ENCODE measurements around the gene TXN. TPM values are rescaled to one million over a fixed set of nuclear protein-coding genes. Genes with fewer than 3 reads are reported as not detected.

TXN gene
- 340 and 345 TPM in 2 replicates for polyA plus RNA-seq (2014; cell fraction: cytosol; rRNA removed)
- 256 and 340 TPM in 2 replicates for polyA plus RNA-seq (2014; cell fraction: nucleus; rRNA removed)

DNA sequence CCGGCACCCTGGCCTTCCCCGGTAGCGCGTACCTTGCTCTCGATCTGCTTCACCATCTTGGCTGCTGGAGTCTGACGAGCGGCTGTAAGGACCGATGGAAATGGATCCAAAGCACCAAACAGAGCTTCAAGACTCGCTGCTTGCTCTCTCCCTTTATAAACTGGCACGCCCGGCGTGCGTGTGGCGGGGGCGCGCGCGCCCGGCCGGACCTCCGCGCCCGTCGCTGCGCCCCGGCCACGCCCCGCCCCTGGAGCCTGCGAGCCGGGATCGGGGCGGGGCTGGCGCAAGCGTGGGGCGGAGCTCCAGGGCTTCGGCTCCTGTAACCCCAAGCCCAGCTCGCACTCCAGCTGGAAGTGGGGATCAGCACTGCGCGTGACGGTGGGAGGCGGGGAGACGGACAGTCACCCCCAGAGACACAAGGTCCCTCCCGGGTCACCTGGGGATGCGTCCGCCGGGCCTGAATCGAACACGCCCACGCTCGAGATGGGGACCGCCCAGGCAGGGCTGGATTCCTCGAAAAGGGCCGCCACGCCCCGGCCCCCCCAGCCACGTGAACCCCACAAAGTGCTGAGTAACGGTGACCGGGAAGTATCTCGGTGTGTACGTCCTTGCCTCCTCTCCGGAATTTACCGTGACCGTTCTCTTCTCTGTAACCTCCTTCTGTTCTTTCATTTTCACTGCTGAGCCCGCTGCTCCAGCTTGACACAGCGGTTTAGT lies at the start of gene TXN:
Gene TXN, minus strand, starts transcription at position 128 of the 717 bp plus-strand sequence. Its CDS starts 72 bp downstream, at position 56.
- DNase-seq (ENCODE audit: low spot score), result peak; percentile 85

DNA sequence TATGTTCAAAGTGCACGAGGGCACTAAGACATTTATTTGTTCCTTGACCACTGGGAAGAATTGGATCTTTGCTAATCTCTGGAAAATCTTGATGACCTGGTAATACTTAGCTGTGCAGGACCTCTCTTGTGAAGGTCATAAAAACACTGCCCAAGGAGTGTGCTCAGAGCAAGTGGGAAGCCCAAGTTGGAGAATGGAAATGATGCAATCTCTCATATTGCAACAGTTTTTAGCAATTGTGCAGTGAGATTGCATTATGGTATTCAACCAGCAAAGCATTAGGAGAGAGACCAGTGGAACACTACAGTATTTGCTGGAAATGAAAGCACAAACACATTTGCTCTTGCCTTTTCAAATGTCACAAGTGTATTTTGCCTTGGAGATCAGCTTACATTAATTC lies 46.8 kb upstream of the TXN start:
- DNase-seq (ENCODE audit: low spot score), result no peak

DNA sequence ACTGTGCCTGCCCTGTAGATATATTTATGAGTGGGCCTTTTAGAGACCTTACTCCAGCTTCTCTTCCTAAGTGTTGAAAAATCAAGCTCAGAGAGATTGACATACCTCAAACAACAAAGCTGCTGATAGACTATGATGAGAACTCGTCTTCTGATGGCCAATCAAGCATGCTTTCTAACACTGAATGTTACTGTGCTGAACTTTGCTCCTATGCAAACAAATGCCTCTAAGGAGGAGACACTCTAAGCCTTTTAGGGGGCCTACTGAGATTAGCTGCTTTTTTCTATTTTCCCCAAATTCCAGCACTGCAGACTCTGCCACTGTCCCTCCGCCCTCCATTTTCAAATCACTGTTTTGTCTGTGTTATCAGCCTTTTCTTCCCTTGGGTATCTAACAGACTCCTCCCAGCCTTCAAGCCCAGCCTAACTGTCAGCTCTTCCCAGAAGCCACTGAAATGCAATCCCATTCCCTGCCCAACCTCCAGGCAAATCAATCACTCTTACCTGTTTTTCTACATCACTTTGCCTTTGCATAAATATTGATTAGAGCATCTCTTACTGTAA lies 41.8 kb upstream of the TXN start:
- no peak for DNase-seq (ENCODE audit: low spot score)

DNA sequence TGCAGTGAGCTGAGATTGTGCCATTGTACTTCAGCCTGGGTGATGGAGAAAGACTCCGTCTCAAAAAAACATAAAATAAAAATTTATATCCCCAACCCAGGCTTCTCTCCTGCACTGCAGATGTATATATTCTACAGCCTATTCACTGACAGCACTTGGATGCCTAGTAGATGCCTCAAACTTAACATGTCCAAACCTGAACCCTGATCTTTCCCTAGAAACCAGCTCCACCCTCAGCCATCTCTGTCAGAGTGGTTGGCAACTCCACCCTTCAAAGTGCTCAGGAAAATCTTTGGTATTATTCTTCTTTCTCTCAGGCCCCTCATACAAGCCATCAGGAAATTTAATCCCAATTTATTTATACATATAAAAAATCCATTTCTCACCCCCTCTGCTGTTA lies 36.9 kb upstream of the TXN start:
- DNase-seq (ENCODE audit: low spot score), result no peak

DNA sequence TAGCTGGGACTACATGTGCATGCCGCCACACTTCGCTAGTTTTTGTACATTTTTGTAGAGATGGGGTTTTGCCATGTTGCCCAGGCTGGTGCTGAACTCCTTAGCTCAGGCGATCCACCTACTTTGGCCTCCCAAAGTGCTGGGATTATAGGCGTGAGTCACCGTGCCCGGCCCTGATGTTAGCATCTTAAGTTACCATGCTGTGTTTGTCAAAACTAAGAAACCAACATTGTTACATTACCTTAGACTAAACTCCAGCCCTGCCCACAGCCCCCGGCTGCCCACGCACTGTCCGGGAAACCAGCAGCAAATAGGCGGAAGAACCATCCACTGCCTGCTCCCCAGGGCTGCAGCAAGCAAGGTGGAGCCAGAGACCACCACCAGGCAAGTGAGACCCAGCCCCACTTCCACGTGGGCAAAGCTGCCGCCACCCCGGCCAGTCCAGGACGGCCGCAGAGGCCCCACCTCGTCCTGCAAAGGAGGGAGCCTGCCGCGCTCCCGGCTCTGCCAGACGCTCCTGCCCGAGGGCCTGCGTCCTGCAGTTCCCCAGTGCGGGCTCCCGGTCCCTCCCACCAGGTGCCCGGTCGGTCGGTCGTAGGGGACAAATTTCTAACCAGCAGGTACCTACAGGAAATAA lies 35.7 kb upstream of the TXN start:
- no peak for DNase-seq (ENCODE audit: low spot score)

DNA sequence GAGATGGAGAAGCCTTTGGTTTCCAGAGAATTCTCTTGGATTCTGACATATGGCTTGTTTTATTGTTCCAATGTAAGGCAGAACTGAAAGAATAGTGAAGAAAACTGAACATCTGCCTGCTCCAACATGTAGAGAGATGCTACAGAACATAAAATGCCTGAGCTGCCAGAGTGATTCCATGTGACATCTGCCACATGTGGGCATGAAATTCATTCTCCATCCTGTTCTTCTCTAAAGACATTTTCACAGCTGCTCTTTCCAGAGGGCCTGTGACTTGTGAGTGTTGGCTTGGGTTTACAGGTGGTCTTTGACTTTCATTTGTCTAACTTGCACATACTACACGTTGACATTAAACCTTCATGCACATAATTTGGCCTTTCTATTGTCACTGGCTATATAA lies 33.7 kb upstream of the TXN start:
- no peak for DNase-seq (ENCODE audit: low spot score)

DNA sequence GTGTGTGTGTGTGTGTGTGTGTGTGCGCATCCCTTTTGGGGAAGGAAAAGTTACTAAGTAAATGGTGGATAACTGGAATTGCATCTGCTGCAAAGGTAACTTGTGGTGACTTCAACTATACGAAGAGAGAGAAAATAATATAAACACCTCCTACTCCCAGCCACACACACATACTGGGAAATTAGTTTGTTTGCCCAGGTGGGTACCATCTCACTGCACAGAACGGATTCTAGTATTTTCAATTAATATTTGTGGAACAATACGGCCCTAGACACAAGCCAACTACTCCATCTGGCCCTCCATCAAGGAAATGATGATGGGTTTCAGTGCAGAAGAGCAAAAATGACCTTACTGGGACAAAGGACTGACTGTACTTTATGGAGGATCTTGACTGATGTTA lies 32.2 kb upstream of the TXN start:
- no peak for DNase-seq (ENCODE audit: low spot score)

DNA sequence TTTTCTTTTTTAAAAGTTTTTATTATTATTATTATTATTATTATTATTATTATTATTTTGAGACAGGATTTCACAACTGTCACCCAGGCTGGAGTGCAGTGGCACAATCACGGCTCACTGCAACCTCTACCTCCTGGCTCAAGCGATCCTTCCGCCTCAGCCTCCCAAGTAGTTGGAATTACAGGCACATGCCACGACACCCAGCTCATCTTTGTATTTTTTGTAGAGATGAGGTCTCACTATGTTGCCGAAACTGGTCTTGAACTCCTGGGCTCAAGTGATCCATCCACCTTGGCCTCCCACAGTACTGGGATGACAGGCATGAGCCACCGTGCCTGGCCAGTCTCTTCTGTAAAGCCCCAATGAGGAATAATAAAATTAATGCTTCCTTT lies 31.0 kb upstream of the TXN start:
- DNase-seq (ENCODE audit: low spot score), result no peak

DNA sequence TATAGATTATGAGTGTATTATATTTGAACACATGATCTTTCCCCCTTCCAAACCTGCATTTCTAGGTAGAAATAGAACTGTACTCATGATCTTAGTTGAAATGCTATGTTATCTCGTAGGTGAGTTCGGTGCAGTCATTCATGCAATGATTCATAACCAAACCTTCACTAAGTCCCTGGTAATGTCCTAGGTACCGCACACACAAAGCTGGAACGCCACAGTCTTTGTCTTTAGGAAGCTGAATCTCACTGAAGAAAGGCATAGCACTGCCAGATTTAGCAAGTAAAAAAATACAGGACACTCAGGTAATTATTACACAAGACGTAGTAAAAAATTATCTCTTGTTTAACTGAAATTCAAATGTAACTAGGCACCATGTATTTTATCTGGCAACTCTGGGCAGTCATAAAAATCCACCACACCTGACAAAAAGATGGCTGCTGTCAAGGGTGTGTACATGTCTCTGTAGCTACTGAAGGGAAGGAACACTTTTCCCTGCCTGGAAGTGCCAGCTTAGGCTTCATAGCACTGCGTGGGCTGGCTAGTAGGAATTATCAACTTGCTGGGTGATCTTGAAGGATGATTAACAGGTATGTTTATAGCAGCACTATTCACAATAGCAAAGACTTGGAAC lies 28.0 kb upstream of the TXN start:
- no peak for DNase-seq (ENCODE audit: low spot score)

DNA sequence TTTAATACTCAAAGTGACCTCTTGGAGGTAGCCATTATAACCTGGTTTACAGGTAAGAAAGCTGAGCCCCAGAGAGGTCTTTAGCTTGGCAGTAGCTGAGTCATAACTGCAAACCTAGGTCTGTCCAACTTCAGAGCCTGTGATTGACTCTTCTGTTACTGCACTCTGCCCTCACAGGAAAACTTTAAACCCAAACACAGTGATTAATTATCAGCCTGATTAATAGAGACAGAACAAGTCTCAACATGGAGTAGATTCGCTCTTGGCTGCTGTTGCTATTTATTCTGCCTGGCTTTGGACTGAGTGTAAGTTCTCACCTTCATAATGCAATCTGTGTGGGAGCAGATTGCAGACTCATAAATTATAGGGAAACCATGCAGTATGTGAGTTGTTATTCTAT lies 27.4 kb upstream of the TXN start:
- DNase-seq (ENCODE audit: low spot score), result no peak

DNA sequence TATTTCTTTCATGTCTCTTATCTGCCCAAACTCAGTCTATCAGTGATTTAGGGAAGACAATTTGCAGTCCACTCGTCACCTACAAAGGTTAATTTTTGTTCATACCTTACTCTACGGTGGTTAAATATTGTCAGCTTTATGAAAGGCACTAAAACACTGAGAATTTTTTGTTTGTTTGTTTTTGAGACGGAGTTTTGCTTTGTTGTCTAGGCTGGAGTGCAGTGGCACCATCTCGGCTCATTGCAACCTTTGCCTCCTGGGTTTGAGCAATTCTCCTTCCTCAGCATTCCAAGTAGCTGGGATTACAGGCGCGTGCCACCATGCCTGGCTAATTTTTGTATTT lies 26.4 kb upstream of the TXN start:
- DNase-seq (ENCODE audit: low spot score), result no peak

DNA sequence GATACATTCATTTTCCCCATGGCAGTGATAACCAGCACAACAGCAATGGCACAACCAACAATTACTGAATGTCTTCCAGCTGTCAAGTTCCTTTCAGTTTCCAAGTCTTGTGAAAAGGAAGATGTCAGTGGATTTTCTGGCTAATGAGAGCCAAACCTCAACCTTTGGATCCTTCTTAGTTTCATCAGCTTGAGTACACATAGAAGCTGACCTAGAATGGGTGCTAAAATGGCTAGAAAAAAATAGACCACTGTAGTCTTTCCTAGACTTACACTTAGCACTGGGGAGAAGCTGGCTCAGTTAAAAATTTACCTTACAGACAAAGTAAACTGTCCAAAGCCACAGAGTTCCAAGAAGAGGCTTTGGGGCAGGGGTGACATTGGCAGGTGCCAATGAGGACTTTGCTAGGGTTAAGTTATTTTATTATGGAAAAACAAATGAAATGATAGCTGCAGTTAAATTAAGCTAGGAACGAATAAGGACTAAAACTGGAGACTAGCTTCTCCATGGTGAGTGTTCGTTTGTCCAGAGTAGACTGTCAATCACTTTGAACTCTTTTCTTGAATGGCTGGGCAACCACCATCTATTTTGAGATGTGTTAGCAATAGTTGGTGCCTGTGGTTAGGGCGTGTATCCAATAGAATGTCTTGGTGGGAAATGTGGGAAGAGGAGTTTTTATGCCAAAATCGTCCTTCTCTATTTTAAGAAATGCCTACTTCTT lies 25.9 kb upstream of the TXN start:
- no peak for DNase-seq (ENCODE audit: low spot score)

DNA sequence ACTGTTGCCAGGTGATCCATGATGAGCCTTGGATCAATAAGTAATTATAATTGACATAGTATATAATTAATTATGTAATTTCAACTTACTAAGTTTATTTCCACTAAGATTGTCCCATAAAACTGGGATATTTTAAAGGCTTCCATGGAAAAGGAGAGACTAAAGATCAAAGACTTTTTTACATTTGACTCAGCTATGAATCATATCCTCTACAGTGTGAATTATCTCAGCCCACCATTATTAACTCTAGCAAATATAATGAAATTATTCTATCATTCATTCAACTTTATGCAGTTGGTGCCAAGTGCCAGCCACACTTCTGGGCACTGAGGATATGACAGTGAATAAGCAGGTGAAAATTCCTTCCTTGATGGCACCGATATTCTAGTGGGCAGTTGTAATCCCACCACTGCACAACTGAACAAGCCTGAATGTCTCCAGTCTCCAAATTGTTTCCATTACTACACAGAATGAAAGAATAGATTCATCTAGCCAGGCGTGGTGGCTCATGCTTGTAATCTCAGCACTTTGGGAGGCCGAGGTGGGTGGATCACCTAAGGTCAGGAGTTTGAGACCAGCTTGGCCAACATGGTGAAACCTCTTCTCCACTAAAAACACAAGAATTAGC lies 21.9 kb upstream of the TXN start:
- DNase-seq (ENCODE audit: low spot score), result no peak

DNA sequence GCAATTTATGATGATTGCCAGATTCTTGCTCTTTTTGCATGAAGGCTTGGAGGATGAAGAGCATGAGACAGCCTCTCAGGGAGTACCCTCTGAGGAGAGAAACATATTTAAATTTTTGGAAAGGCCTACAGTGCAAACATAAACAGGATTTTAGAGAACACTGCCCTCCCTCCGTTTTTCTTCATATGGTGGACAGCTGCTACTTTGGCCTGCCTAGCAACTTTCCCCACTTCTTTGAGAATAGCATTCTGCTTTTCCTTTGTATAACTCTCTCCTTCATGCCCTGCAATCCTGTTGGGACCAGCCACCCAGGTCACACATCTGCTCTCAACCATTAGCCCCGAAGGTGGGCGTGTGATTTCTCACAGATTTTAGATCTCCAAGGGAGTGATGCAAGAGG lies 20.5 kb upstream of the TXN start:
- DNase-seq (ENCODE audit: low spot score), result no peak

DNA sequence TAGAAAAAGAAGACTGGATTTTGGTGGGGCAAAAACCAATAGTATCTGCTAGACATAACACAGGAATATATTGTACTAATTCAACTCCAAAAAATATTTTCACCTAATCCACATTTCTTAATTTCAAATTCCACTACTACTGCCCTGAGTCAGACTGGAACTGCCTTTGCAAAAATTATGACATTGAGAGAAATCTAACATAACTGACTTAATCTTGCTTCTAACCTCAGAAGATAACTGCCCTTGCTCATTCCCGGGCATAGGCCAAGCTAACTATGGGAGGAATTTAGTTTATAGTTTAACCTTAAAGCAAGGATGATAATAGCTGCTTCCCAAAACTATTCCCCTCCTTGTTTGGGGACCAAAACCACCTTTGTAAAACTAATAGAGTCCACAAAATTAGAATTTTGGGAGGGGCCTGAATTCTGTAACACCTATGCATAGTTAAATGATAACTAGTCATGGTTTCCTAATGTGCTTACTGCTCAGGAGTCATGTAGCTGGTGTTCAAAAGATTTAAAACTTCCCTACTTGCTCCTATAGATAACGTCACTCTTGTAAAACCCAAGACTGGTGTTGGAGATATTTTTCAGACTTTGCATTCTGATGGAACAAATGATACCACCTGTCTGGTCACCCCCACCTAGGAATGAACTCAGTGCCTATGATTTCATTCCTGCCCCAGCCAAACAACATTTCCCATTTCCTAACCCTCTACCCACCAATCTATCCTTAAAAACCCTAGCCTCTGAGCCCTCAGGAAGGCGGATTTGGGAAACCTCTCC lies 14.1 kb upstream of the TXN start:
- DNase-seq (ENCODE audit: low spot score), result no peak

DNA sequence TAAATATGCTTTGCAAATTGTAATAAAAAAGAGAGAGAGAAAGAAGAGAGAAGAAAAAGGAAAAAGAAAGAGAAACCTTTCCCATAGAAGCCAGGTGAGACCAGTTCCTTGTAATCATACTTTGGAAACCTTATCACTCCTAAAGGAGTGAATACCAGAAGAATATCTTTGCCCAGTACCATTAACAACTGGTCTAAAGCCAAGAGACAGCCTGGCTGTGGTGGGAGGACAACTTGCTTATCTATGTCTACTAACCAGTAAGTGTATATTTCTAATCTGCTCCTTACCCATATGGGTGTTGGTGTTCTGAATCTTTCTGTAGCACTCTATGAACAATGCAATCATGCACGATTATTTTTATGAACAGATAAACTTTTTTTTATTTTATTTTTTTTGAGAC lies 10.5 kb upstream of the TXN start:
- DNase-seq (ENCODE audit: low spot score), result no peak

DNA sequence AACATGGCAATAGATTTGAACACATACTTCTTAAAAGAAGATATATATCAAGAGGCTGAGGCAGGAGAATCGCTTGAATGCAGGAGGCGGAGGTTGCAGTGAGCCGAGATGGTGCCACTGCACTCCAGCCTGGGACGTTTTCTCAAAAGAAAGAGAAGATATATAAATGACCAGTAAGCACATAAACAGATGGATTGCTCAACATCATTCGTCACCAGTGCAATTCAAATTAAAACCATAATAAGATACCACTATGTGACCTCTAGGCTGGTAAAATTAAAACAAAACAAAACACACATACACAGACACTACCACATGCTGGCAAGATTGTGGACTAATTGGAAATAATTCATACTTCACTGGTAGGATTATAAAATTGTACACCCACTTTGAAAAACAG lies 5.3 kb upstream of the TXN start:
- no peak for DNase-seq (ENCODE audit: low spot score)

DNA sequence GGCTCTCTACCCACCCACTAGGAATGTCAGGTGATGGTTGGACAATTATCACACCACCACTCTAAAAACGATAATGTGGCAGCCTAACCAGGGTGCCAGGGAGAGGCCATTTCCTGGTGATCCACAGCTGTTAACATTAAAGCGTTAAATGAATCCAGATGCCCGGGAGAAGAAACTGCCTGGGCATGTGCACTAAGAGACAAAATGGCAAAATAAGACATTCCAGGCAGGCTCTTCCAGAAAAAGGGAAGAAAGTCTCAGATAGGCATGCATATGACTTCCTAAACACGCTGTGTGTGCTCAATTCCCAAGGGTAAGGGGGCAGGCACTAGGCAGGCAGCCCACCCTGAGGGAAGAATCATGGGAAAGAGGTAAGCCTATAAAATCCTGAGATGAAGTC lies 4.6 kb upstream of the TXN start:
- no peak for DNase-seq (ENCODE audit: low spot score)

DNA sequence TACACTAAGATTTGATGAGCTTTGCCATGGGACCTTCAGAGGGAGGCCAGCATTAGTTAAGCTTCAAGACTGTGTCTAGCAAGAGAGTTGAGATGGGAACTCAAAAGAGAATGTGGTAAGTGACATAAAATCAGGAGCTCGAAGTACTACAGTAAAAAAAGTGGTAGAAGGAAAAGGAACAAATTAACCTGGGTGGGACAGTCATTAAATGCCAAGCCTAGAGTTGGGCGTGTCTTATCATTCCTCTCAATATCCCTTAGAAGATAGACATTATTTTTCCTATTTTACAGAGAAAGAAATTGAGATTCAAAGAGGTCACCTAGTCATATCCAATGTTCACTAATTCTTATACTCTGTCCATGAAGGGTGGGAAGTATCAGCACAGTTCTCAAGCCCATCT lies 3.3 kb upstream of the TXN start:
- no peak for DNase-seq (ENCODE audit: low spot score)

DNA sequence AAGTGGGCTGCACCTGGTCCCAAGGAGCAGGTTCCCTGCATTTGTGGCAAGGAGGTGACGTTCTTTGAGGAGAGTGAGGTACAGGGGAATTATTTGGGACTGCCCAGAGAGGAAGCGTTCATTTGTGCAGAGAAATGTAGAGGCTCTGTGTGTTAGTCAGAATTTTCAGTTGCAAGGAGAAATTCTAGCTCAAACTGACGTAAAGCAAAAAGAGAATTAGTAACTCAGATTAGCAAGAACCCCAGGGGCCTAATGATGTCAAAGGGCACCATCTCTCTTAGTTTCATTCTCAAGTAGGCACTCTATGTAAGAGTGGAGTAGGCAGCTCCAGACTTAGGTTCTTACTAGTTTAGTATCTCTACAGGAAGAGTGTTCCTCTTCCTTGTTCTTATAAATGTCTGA lies 2.4 kb upstream of the TXN start:
- DNase-seq (ENCODE audit: low spot score), result no peak

DNA sequence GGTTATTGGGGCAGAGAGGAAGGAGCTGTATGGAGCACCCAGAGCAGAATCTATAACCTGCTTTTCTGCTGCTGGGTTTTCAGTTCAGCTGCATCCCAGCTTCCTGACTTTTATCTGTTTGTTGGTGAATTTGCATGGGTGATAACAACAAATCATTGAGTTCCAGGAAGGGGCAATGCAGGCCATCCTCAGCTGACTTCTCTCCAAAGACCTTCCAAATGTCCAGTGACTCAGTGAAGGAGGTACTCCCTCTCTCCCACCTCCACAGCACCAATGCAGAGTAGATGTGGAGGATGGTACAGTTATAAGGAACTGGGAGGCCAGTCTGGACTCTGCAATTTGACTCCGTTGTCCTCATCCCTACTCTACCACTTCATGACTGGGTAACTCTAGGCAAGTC lies 1.6 kb upstream of the TXN start:
- no peak for DNase-seq (ENCODE audit: low spot score)

Measured in SK-N-DZ (cell line).